AG04449 (cell line): ENCODE results near the gene RBFOX2.

Experiments used
- CTCF ChIA-PET: fragments of 350-600 bp; formaldehyde crosslinking; extraction: SDS; loops from one replicate; lab custom pipeline; 2021; ENCODE audit warnings: antibody characterized with exemption; lab: Yijun Ruan, JAX
- POLR2A ChIA-PET: fragments of 400-600, 350-600 bp; formaldehyde crosslinking; extraction: SDS; loops from one replicate; lab custom pipeline; 2020; ENCODE audit warnings: antibody characterized with exemption, inconsistent platforms; lab: Yijun Ruan, JAX
- DNase-seq: peaks from one replicate; pipeline ENCODE4 v3.0.0-alpha.2; 2010; ENCODE audit warnings: low read depth, low spot score
- H3K4me3 ChIP-seq: 2 replicates; pipeline ENCODE4 v1.5.1; 2011; ENCODE audit warnings: low read depth, mild to moderate bottlenecking, control low read depth, low read length
- CTCF ChIP-seq: IDR thresholded peaks from one replicate; pipeline ENCODE4 v1.5.1; 2011; ENCODE audit warnings: mild to moderate bottlenecking, moderate library complexity, low read length, control low read depth, inconsistent platforms; ENCODE audit not compliant: insufficient read depth; ENCODE audit errors: missing control alignments

Gene RBFOX2

GRCh38 chr22:36069368-36069767 lies 40.7 kb upstream of the RBFOX2 start:
- no peak for DNase-seq
- TF ChIP-seq CTCF: no peak
- no peak overlapping the region for H3K4me3 ChIP-seq
- ChIA-PET CTCF (interaction anchor here (0.8 to 8.3 kb wide), 10 partner anchors 11 to 147 kb away, joined by 3 to 219 read pairs (median 3); partner anchors contain the start of gene RBFOX2), POLR2A (interaction anchor here (0.6 kb wide), 1 partner anchor 140 kb away, joined by 3 read pairs; no protein-coding TSS in a partner anchor)

GRCh38 chr22:36068776-36069344 lies 40.2 kb upstream of the RBFOX2 start:
- POLR2A ChIA-PET: no interaction called here
- CTCF ChIA-PET: interaction anchor here (0.8 to 8.3 kb wide), 10 partner anchors 11 to 147 kb away, joined by 3 to 219 read pairs (median 4); no protein-coding TSS in a partner anchor
- no peak for DNase-seq

GRCh38 chr22:36067235-36067558 lies 38.6 kb upstream of the RBFOX2 start:
- CTCF ChIA-PET: interaction anchor here (1.0 to 8.3 kb wide), 21 partner anchors 9 to 419 kb away, joined by 3 to 219 read pairs (median 17); partner anchors contain the start of genes APOL6 and RBFOX2
- DNase-seq: no peak
- POLR2A ChIA-PET: no interaction called here
- no peak overlapping the region for H3K4me3 ChIP-seq
- TF ChIP-seq CTCF: no peak

More at GRCh38 chr22:36068776-36069344, 40.2 kb upstream of the RBFOX2 start:
- H3K4me3 ChIP-seq: no peak overlapping the region
- no peak for TF ChIP-seq CTCF

- ChIA-PET POLR2A (interaction anchor here (0.6 to 2.1 kb wide), 9 partner anchors 10 to 436 kb away, joined by 3 to 14 read pairs (median 3); partner anchors contain the start of gene RBFOX2), CTCF (interaction anchor here (0.6 to 8.3 kb wide), 105 partner anchors 10 to 715 kb away, joined by 3 to 219 read pairs (median 6); partner anchors contain the start of genes APOL6 and RBFOX2)
These were observed 37.3 kb upstream of the RBFOX2 start for GRCh38 chr22:36065775-36066544.

GRCh38 chr22:36065462-36065774 lies 36.8 kb upstream of the RBFOX2 start:
- peak overlapping the region; percentile 62 for H3K4me3 ChIP-seq
- ChIA-PET POLR2A (interaction anchor here (0.6 to 2.1 kb wide), 9 partner anchors 10 to 435 kb away, joined by 3 to 14 read pairs (median 3); partner anchors contain the start of gene RBFOX2), CTCF (interaction anchor here (0.7 to 8.3 kb wide), 90 partner anchors 9 to 714 kb away, joined by 3 to 219 read pairs (median 8); partner anchors contain the start of gene RBFOX2)
- DNase-seq: no peak
- TF ChIP-seq CTCF: no peak

More at GRCh38 chr22:36065775-36066544, 37.3 kb upstream of the RBFOX2 start:
- H3K4me3 ChIP-seq: peak overlapping the region; percentile 62
- peak; percentile 84 for TF ChIP-seq CTCF
- peak; percentile 73 for DNase-seq

GRCh38 chr22:36064358-36064757 lies 35.7 kb upstream of the RBFOX2 start:
- no peak for TF ChIP-seq CTCF
- CTCF ChIA-PET: interaction anchor here (1.0 to 8.3 kb wide), 18 partner anchors 8 to 223 kb away, joined by 3 to 219 read pairs (median 47); no protein-coding TSS in a partner anchor
- no peak for DNase-seq
- H3K4me3 ChIP-seq: no peak overlapping the region
- POLR2A ChIA-PET: no interaction called here
